Liver (tissue), 9 donors: ENCODE results near the gene MOXD1. TPM values are rescaled to one million over a fixed set of nuclear protein-coding genes. Genes with fewer than 3 reads are reported as not detected.
A peak's percentile ranks its signal among the peaks of the same experiment; 100 is the strongest.

Experiments
- DNase-seq: peaks from one replicate; pipeline ENCODE4 v3.0.0-alpha.2; 2017; ENCODE audit warnings: low spot score
- H3K27ac ChIP-seq, 2 donors: one replicate each; pipeline ENCODE4 v1.7.0; 2013; ENCODE audit warnings: inconsistent platforms in 2 of 2, low read length in 2 of 2, control low read depth in 1 of 2, low read depth in 1 of 2, mild to moderate bottlenecking in 1 of 2
- H3K27me3 ChIP-seq, 4 donors: one replicate each; pipeline versions ENCODE4 v1.6.1 to v1.7.0; 2013; ENCODE audit warnings: low read length in 3 of 4, inconsistent platforms in 1 of 4, mild to moderate bottlenecking in 1 of 4, moderate library complexity in 1 of 4; ENCODE audit not compliant: control insufficient read depth in 4 of 4, insufficient read depth in 4 of 4
- H3K36me3 ChIP-seq, 4 donors: one replicate each; pipeline versions ENCODE4 v1.6.1 to v1.7.0; 2013; ENCODE audit warnings: low read length in 3 of 4, mild to moderate bottlenecking in 3 of 4, low read depth in 1 of 4, moderate library complexity in 1 of 4; ENCODE audit not compliant: control insufficient read depth in 4 of 4, insufficient read depth in 3 of 4
- H3K4me1 ChIP-seq, 4 donors: one replicate each; pipeline versions ENCODE4 v1.6.1 to v1.7.0; 2013; ENCODE audit warnings: low read length in 3 of 4, mild to moderate bottlenecking in 3 of 4, moderate library complexity in 1 of 4; ENCODE audit not compliant: control insufficient read depth in 4 of 4, insufficient read depth in 4 of 4
- H3K4me3 ChIP-seq, 3 donors: one replicate each; pipeline versions ENCODE4 v1.6.1 to v1.7.0; 2013; ENCODE audit warnings: low read length in 3 of 3, control low read depth in 1 of 3, low read depth in 1 of 3, mild to moderate bottlenecking in 1 of 3
- H3K9ac ChIP-seq, 2 donors: one replicate each; pipeline ENCODE4 v1.7.0; 2013; ENCODE audit warnings: low read length in 2 of 2, mild to moderate bottlenecking in 2 of 2, moderate library complexity in 2 of 2, control low read depth in 1 of 2, low read depth in 1 of 2
- H3K9me3 ChIP-seq, 4 donors: one replicate each; pipeline versions ENCODE4 v1.6.1 to v1.7.0; 2013; ENCODE audit warnings: low read length in 3 of 4; ENCODE audit not compliant: control insufficient read depth in 4 of 4
- ATF3 ChIP-seq: IDR thresholded peaks from 2 replicates; pipeline ENCODE4 v1.6.1; 2016; ENCODE audit warnings: antibody characterized with exemption
- CTCF ChIP-seq: fragments of 150-350 bp; IDR thresholded peaks from 2 replicates; pipeline ENCODE4 v1.5.1; 2017; ENCODE audit warnings: improper control_type of control experiment, low read depth, low read length; ENCODE audit not compliant: missing input control
- EGR1 ChIP-seq, 2 donors: IDR thresholded peaks; 2 replicates each; pipeline ENCODE4 v1.6.1; 2016 to 2018; ENCODE audit warnings: antibody characterized with exemption in 2 of 2, low read depth in 2 of 2
- FOXA1 ChIP-seq: IDR thresholded peaks from 2 replicates; pipeline ENCODE4 v1.6.1; 2016; ENCODE audit warnings: antibody characterized with exemption
- FOXA2 ChIP-seq: IDR thresholded peaks from 2 replicates; pipeline ENCODE4 v1.6.1; 2016; ENCODE audit warnings: antibody characterized with exemption
- GABPA ChIP-seq, 2 donors: IDR thresholded peaks in 1 of 2; conservative IDR thresholded peaks in 1 of 2; 2 replicates each; pipeline ENCODE4 v1.6.1; 2016; ENCODE audit warnings: antibody characterized with exemption in 2 of 2, mild to moderate bottlenecking in 1 of 2, moderate library complexity in 1 of 2
- HNF4A ChIP-seq, 2 donors: conservative IDR thresholded peaks; 2 replicates each; pipeline ENCODE4 v1.6.1; 2016; ENCODE audit warnings: antibody characterized with exemption in 2 of 2, mild to moderate bottlenecking in 2 of 2
- HNF4G ChIP-seq: IDR thresholded peaks from 2 replicates; pipeline ENCODE4 v1.6.1; 2016; ENCODE audit warnings: antibody characterized with exemption
- JUND ChIP-seq, 2 donors: IDR thresholded peaks; 2 replicates each; pipeline ENCODE4 v1.6.1; 2016; ENCODE audit warnings: antibody characterized with exemption in 2 of 2
- MAX ChIP-seq: IDR thresholded peaks from 2 replicates; pipeline ENCODE4 v1.6.1; 2016; ENCODE audit warnings: antibody characterized with exemption
- NR2F2 ChIP-seq: IDR thresholded peaks from 2 replicates; pipeline ENCODE4 v1.6.1; 2016; ENCODE audit warnings: antibody characterized with exemption
- RAD21 ChIP-seq, 2 donors: IDR thresholded peaks; 2 replicates each; pipeline ENCODE4 v1.6.1; 2016; ENCODE audit warnings: antibody characterized with exemption in 2 of 2, mild to moderate bottlenecking in 2 of 2
- REST ChIP-seq: IDR thresholded peaks from 2 replicates; pipeline ENCODE4 v1.6.1; 2016; ENCODE audit warnings: antibody characterized with exemption, mild to moderate bottlenecking
- RXRA ChIP-seq, 2 donors: IDR thresholded peaks; 2 replicates each; pipeline ENCODE4 v1.6.1; 2017 to 2018; ENCODE audit warnings: antibody characterized with exemption in 2 of 2, mild to moderate bottlenecking in 1 of 2
- SP1 ChIP-seq: IDR thresholded peaks from 2 replicates; pipeline ENCODE4 v1.6.1; 2018; ENCODE audit warnings: antibody characterized with exemption, mild to moderate bottlenecking
- TAF1 ChIP-seq: conservative IDR thresholded peaks from 2 replicates; pipeline ENCODE4 v1.6.1; 2016; ENCODE audit warnings: antibody characterized with exemption, mild to moderate bottlenecking
- YY1 ChIP-seq: IDR thresholded peaks from 2 replicates; pipeline ENCODE4 v1.6.1; 2016; ENCODE audit warnings: antibody characterized with exemption, mild to moderate bottlenecking
- ZBTB33 ChIP-seq: IDR thresholded peaks from 2 replicates; pipeline ENCODE4 v1.6.1; 2016; ENCODE audit warnings: antibody characterized with exemption
- WGBS: extraction: QIAGEN DNeasy Blood & Tissue Kit; methylation state at CpG from one replicate; pipeline ENCODE4 v1.1.7; 2013; 5-methylcytosine and 5-hydroxymethylcytosine counted together
- polyA plus RNA-seq, 2 donors: library from polyadenylated mRNA; stranded (reverse) in 1 of 2; unstranded in 1 of 2; fragments of 200-250 nt in 1 of 2; fragments of >200 nt in 1 of 2; fragmentation: Nextera tagmentation in 1 of 2; extraction: Ambion mirVana in 1 of 2; gene quantifications; one replicate each; pipeline versions ENCODE4 v1.2.1 to v1.2.3, GENCODE V29; 2013 to 2015
- total RNA-seq, 2 donors: library from RNA; depleted of rRNA; stranded (reverse); fragments of >200 nt; gene quantifications; one replicate each; pipeline ENCODE4 v1.2.3, GENCODE V29; 2014
- donor health status: healthy.
- donor health status: healthy.
- donor health status: healthy.
- donor health status: healthy.
- donor health status: healthy.

Gene MOXD1
- total and polyA plus RNA-seq, 4 donors = 0.14 to 0.48 (median 0.24) TPM

GRCh38 chr6:132333639-132334520 lies 67.4 kb downstream of the MOXD1 start:
- Histone ChIP-seq H3K9me3 (no peaks in the 10 kb centered on the region), H3K27me3 (no peaks in the 10 kb centered on the region), H3K4me3 (peak overlapping the region; percentile 17 to 44 (median 33)), H3K27ac (peak overlapping the region; percentile 3 to 9), H3K9ac (no peak overlapping the region), H3K4me1 (peaks cover 0 to 13% (median 5%) of the 10 kb centered on the region in 4 donors), H3K36me3 (no peaks in the 10 kb centered on the region)
- no peak for TF ChIP-seq TAF1
- peak; percentile 42 for TF ChIP-seq ZBTB33
- TF ChIP-seq NR2F2 = no peak
- peak in 1 of 2 donors; percentile 22 for TF ChIP-seq EGR1 (IDR thresholded peaks at IDR 0.05; ENCODE audit: low read depth in 2 of 2)
- peak; percentile 26 for TF ChIP-seq MAX
- TF ChIP-seq ATF3 = no peak
- TF ChIP-seq GABPA (IDR thresholded peaks at IDR 0.05 in 1 of 2, conservative IDR thresholded peaks at IDR 0.05 in 1 of 2) = no peak
- TF ChIP-seq FOXA1 = peak; percentile 63
- TF ChIP-seq RAD21 (IDR thresholded peaks at IDR 0.05) = no peak
- no peak for TF ChIP-seq HNF4G
- peak; percentile 81 to 91 for TF ChIP-seq JUND (IDR thresholded peaks at IDR 0.05)
- TF ChIP-seq RXRA (IDR thresholded peaks at IDR 0.05) = peak; percentile 66 to 83
- peak; percentile 84 for TF ChIP-seq YY1
- TF ChIP-seq REST = no peak
- peak; percentile 9 to 55 for TF ChIP-seq HNF4A (conservative IDR thresholded peaks at IDR 0.05)
- TF ChIP-seq SP1 = peak; percentile 62
- TF ChIP-seq CTCF = no peak
- TF ChIP-seq FOXA2 = no peak
- WGBS = 23% methylated on average over 6 of the region's 6 CpGs
- no peak for DNase-seq
